Fibroblast of pulmonary artery (primary cell): ENCODE measurements around the gene GOT1.

Experiments used
- DNase-seq: peaks from one replicate; pipeline ENCODE4 v3.0.0-alpha.2; 2010; ENCODE audit warnings: low read depth
- H3K4me3 ChIP-seq: replicated peaks from 2 replicates; pipeline ENCODE4 v1.5.1; 2011; ENCODE audit warnings: low read depth, mild to moderate bottlenecking, control low read depth, low read length, moderate library complexity
- TF ChIP-seq, protein P1 (sequence below): IDR thresholded peaks from 2 replicates; pipeline ENCODE4 v1.5.1; 2011; ENCODE audit warnings: mild to moderate bottlenecking, control low read depth, low read length, inconsistent platforms; ENCODE audit errors: missing control alignments

Gene GOT1

DNA sequence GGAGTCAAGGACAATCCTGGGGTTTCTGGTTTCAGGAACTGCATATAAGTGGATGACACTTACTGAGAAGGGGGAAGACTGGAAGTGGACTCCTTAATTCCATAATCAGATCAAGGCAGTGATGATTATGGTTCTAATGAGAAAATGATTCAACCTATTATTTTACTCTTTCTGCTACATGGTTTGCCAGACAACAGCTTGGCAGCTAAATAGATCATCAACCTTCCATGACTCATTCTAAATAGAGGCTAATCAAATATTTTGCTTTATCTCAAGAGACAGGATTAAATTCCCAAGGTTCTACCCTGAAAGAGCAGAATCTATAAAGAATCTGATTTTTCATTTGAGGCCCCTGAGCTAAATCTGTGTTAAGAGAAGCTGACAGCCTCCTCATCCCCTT lies 55.0 kb downstream of the GOT1 start:
- DNase-seq = no peak
- TF ChIP-seq, protein P1, sequence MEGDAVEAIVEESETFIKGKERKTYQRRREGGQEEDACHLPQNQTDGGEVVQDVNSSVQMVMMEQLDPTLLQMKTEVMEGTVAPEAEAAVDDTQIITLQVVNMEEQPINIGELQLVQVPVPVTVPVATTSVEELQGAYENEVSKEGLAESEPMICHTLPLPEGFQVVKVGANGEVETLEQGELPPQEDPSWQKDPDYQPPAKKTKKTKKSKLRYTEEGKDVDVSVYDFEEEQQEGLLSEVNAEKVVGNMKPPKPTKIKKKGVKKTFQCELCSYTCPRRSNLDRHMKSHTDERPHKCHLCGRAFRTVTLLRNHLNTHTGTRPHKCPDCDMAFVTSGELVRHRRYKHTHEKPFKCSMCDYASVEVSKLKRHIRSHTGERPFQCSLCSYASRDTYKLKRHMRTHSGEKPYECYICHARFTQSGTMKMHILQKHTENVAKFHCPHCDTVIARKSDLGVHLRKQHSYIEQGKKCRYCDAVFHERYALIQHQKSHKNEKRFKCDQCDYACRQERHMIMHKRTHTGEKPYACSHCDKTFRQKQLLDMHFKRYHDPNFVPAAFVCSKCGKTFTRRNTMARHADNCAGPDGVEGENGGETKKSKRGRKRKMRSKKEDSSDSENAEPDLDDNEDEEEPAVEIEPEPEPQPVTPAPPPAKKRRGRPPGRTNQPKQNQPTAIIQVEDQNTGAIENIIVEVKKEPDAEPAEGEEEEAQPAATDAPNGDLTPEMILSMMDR = no peak
- no peak overlapping the region for H3K4me3 ChIP-seq

GRCh38 chr10:99374972-99375371 lies 55.5 kb downstream of the GOT1 start:
- TF ChIP-seq, protein P1 = no peak
- H3K4me3 ChIP-seq = no peak overlapping the region
- DNase-seq = no peak

- TF ChIP-seq, protein P1 = no peak
- H3K4me3 ChIP-seq = no peak overlapping the region
- peak; percentile 16 for DNase-seq
These were observed 55.9 kb downstream of the GOT1 start for GRCh38 chr10:99374526-99374925.

DNA sequence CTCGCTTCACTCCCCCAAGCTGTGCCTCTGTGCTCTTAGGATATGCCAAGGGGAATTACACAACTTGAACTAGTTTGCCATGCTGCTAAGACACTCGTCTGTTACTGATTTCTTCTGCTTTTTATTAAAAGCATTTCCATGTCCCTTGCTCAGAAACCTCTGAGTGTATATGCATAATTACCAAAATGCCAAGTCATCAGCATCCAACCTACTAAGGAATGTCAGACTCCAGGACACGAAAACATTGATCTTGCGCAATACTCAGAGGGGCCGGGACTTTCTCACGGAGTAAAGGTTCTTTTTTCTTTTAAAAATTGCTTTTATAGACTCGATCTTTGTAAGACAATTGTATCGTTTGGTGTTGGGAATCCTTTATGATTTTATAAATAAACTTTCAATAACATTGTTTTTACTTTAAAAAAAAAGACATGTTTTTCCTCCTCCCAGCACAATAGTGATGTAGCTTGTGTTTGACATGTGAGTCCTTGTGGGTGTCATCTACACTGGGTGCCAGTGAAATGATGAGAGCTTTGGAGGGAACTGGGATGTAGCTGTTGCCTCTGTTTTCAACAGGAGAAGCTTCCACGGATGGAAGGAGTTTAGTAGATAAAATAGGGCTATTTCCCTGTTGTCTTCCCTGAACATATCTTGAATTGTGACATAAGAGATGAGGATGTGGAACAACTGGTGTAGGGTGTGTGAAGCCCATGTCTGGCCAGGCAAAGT lies 57.7 kb downstream of the GOT1 start:
- peak; percentile 52 for DNase-seq
- no peak overlapping the region for H3K4me3 ChIP-seq
- TF ChIP-seq, protein P1 = no peak

GRCh38 chr10:99370993-99371392 lies 59.4 kb downstream of the GOT1 start:
- TF ChIP-seq, protein P1 = peak; percentile 41
- H3K4me3 ChIP-seq = no peak overlapping the region
- peak; percentile 32 for DNase-seq

GRCh38 chr10:99369551-99369950 lies 60.9 kb downstream of the GOT1 start:
- TF ChIP-seq, protein P1 = no peak
- H3K4me3 ChIP-seq = no peak overlapping the region
- DNase-seq = no peak

GRCh38 chr10:99369126-99369525 lies 61.3 kb downstream of the GOT1 start:
- TF ChIP-seq, protein P1 = no peak
- no peak for DNase-seq
- H3K4me3 ChIP-seq = no peak overlapping the region
